ENCODE results near the gene SEMA3A. TPM values are rescaled to one million over a fixed set of nuclear protein-coding genes. Genes with fewer than 3 reads are reported as not detected.

The SEMA3A gene
- total and polyA plus RNA-seq, 2 of the 13 experiments (the other 11 are each of a cell fraction or from before 2014, with no cell fraction given), result 0.29 to 1.2 TPM

- in situ Hi-C loops (cut with HindIII; ENCODE audit: extremely low pct_ligation_motif_present, low pct_unique_long_range_greater_than_20kb), result loop anchor here (5.0 kb wide), 1 partner anchor 1084 kb away; no protein-coding TSS in a partner anchor
- intact Hi-C loops (cut with micrococcal nuclease; ENCODE audit: unreplicated experiment), result loop anchor here (5.0 kb wide), 1 partner anchor 1614 kb away; no protein-coding TSS in a partner anchor
- Histone ChIP-seq H3K4me2 (ENCODE audit: low read depth, low read length) (no peak overlapping the region), H3K27me3 (ENCODE audit: control insufficient read depth in 1 of 2, insufficient read depth in 2 of 2, low read length in 2 of 2) (no peaks in the 10 kb centered on the region; a peak in 1 of 5 replicates), H3K27ac (ENCODE audit: extremely low read length, insufficient read depth, low read length) (no peak overlapping the region), H3K9ac (ENCODE audit: insufficient read depth, low read depth, low read length) (no peak overlapping the region), H3K36me3 (replicated peaks in 1 of 2; ENCODE audit: control insufficient read depth in 1 of 2, insufficient read depth in 2 of 2, low read length in 2 of 2) (no peaks in the 10 kb centered on the region), H4K20me1 (ENCODE audit: insufficient read depth, low read length) (no peaks in the 10 kb centered on the region), H3K4me3 (replicated peaks in 1 of 3; ENCODE audit: insufficient read depth in 1 of 3, low read depth in 2 of 3, low read length in 3 of 3) (no peak overlapping the region), H3K79me2 (ENCODE audit: insufficient read depth, low read length) (no peaks in the 10 kb centered on the region), H2AFZ (ENCODE audit: low read length) (no peak overlapping the region), H3K4me1 (ENCODE audit: insufficient read depth, low read length) (no peaks in the 10 kb centered on the region), H3K9me3 (ENCODE audit: low read length) (no peaks in the 10 kb centered on the region)
- no peak for DNase-seq (ENCODE audit: low spot score)
- ATAC-seq, result no peak
- TF ChIP-seq RFX5 (IDR thresholded peaks at IDR 0.05; ENCODE audit: low read depth, low read length), result no peak
- TF ChIP-seq FOXP4 (CRISPR knock-in tag; IDR thresholded peaks at IDR 0.05), result no peak
- TF ChIP-seq WIZ (CRISPR knock-in tag; IDR thresholded peaks at IDR 0.05), result no peak
- no peak for TF ChIP-seq ATF4 (CRISPR knock-in tag; IDR thresholded peaks at IDR 0.05)
- TF ChIP-seq ZNF20 (CRISPR knock-in tag; IDR thresholded peaks at IDR 0.05), result no peak
- 0% methylated on average over 4 of the region's 8 CpGs for WGBS (ENCODE audit: low lambda C conversion rate)
- BruUV-seq (replicated peaks), result no TSS peak
- no peak for FAIRE-seq
- CTCF ChIA-PET (ENCODE audit: low intra/inter-chr PET ratio, low total read pairs), result no interaction called here
- POLR2A ChIA-PET, result no interaction called here
Measured at GRCh38 chr7:83937930-83938329, 256.7 kb downstream of the SEMA3A start.
